ENCODE results near the gene SV2B.

Gene SV2B

GRCh38 chr15:91196768-91197167, 96.7 kb downstream of the SV2B start:
- DNase-seq = no peak

GRCh38 chr15:91199511-91199910, 99.5 kb downstream of the SV2B start:
- no peak for DNase-seq

GRCh38 chr15:91200101-91200754, 100.2 kb downstream of the SV2B start:
- no peak for DNase-seq

- no peak for DNase-seq
Observed at GRCh38 chr15:91202510-91203102, 102.5 kb downstream of the SV2B start.

DNA sequence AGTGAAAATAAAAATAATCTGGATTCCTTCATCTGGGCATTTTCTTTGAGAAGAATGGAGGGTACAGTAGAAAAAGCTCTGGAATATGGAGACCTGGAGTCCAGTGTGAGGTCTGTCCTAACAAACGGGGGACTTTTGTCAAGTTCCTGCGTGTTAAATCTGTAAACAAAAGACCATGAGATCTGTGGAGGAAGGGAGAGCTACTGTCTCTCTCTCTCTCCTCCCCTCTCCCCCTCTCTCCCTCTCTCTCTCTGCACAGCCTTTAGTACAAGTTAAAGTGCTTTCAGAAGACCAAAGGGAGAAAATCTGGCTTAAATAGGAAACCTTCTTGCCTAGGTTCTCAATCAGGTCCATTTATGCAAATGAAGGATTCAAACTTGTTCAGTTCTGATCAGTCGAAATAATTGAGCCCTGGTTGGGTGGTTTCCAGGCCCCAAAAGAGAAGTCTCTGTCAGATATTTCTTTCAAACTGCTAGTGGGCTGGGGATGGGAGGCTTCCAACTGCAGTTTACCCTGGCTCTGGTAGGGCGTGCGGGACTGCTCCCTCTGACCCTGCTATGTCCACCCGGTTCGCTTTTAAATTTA, 103.7 kb downstream of the SV2B start:
- DNase-seq = no peak

DNA sequence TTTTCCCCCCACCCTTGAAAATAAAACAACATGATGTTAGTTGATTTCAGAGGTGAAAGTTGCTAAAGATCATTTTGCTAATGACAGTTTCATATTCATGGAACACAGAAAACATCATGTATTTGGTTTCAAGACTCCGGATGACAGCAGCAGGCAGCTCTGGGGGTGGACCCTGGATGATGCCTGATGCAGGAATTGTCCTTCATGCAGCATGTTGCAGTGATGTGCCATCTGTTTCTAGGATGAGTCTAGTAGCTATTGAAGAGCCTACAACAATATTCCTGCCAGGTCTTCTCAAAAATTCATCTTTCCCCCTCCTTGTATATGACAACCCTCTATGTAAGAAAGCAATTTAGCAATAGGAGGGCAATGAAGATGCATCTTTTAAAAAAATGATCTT, 108.3 kb downstream of the SV2B start:
- DNase-seq = no peak

DNA sequence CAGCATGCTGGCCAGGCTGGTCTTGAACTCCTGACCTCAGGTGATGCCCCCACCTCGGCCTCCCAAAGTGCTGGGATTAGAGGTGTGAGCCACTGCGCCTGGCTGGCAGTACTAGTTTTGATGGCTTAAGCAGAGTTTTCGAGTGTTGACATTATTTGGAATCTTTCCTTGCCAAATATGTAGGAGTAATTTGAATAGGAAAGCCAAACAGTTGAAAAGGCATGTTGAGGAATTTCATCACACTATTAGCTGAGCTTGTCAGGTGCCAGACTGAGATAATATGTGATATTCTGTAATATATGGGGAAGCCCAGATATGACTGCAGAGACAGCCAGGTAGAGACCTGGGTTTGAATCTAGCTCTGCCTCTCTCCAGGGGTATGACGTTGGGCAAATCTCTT, 109.3 kb downstream of the SV2B start:
- DNase-seq = no peak

DNA sequence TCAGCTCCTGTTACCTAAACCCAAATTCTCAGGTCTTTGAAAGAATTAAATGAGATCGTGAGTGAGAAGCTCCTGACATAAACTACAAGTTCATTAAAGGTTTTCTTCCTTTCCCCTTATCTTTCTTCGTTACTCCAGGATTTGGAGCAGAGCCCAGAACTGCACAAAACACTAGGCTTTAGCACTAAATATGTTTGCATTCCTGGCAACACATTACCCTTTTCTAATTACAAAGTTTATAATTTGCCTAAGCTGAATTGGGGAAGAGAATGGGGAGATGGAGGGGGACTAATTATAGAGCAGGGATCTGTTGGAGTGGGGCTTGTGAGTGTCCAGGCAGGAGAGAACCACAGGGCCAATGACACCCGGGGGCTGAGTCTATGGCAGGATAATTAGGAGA, 109.7 kb downstream of the SV2B start:
- no peak for DNase-seq

DNA sequence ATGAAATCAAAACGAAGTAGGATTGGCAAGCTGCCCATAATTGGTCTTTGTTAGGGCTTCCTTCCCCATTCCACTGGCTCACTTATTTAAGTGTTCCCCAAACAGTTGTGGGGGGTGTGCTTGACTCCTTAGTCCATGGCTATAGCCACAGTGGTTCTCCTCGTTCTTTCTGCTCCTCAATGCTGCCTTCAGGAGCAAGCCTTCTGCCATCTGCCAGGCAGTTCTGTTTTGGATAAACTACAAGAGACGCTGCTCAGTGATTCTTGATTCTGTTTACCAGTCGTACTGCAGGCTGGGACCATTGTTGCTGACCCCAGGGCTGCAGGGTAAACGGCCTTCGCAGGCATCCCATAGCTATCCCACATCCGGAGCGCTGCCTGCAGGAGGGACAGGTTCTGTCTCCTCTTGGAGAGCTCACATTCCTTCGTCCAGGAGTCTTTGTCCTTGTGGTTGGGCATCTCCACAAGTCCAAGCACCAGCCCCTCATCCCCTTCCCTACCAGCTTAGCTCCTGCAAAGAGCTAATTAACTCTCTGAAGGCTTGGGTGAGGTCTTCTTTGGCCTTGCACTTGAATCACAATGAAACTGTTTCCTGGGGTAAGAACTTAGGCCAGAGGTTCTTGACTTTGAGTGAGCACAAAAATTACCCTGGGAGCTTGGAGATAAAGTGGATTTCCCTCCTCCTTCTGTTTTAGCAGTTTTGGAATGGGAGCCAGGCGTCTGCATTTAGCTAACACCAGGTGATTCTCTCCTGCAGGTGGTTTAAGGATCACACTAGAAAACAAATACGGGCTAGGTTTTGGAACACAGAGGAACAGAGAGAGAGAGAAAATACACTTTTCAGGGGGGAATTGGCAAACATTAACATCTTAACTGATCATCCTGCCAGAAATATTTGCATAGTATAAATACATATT, 114.9 kb downstream of the SV2B start:
- no peak for DNase-seq

GRCh38 chr15:91216000-91216399, 115.9 kb downstream of the SV2B start:
- no peak for DNase-seq

DNA sequence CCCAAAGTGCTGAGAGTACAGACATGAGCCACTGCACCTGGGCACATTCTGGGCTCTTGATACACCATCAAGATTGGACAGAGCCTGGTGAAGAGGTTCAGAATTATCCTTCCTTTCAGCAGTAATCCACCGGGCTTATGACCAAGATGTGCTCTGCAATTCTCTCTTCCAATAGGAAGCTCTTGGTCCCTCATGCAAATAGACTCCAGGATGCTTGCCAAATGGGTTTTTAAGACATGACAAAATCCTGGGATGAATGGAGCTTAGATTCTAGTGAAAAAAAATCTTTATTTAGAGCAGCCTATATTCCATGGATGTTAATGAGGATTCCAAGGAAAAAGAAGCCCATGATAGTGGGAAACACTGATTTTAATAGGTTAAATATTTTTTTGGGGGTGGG, 119.1 kb downstream of the SV2B start:
- DNase-seq = no peak

- no peak for DNase-seq
Observed at GRCh38 chr15:91222052-91222451, 122.0 kb downstream of the SV2B start.

GRCh38 chr15:91223863-91224262, 123.8 kb downstream of the SV2B start:
- no peak for DNase-seq

DNA sequence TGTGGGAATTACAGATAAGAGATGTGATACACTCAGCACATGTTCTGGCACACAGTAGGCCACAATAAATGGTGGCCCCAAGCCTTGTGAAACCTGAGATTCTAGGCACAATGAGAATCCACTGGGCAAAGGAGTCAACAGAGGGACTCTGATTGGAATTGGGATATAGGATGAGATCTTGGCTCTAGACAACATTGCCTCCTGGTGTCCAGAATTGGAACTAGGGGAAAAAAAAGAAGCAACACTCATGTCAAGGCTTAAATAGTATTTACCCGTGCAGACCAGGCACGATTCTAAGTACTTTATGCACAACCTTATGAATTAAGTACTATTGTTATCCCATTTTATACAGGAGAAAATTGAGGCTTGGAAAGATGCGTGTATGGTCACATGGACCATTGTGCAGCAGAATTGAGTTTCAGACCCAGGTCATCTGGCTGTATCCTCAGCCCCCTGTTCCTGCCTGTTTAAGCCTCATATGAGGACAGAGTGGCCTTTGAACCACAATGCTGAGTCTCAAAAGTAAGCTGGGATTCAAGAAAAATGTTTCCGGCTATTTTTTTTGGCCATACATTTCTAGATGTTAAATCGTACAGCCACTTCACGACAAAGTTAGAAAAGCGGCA, 124.8 kb downstream of the SV2B start:
- DNase-seq = no peak

- DNase-seq = no peak
Observed at GRCh38 chr15:91225741-91226140, 125.7 kb downstream of the SV2B start.

DNA sequence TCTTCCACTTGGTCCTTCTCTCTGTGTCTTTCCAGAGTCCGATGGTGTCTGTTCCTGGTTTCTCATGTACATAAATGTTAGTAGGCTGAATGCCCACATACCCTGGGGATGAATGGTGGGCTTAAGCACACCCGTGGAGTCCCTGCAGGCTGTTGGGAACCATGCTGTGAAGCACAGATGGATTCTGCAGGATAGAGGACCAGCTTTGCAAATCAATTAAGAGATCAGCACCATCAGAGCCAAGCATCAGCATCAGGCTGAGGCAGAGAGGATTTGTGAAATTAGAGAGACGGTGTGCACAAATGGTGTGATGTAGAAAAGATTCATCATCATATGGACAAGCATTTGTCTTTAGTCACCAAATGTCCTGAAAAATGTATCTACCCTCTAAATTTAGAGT, 127.1 kb downstream of the SV2B start:
- DNase-seq = no peak

- no peak for DNase-seq
Observed at GRCh38 chr15:91227766-91228165, 127.7 kb downstream of the SV2B start.

- no peak for DNase-seq
Observed at GRCh38 chr15:91228383-91228782, 128.3 kb downstream of the SV2B start.

DNA sequence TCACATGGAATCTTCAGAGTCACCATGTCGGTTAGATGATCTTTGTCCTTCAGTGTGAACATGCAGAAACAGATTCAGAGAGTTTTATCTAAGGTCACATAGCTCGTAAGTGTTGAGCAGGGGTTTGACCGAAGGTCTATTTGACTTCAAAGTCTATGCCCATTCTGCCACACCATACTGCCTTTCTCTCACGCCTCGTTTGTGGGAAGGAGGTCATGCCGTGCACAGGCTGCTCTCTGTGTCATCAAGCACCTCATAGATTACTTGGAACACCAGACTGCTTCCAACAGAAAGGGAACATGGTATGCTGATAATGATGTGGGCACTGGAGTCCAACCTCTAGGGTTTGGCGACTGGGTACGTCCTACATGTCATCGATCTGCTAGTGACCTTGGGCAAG, 128.8 kb downstream of the SV2B start:
- no peak for DNase-seq

GRCh38 chr15:91231703-91232102, 131.6 kb downstream of the SV2B start:
- no peak for DNase-seq

- no peak for DNase-seq
Observed at GRCh38 chr15:91234759-91235158, 134.7 kb downstream of the SV2B start.

DNA sequence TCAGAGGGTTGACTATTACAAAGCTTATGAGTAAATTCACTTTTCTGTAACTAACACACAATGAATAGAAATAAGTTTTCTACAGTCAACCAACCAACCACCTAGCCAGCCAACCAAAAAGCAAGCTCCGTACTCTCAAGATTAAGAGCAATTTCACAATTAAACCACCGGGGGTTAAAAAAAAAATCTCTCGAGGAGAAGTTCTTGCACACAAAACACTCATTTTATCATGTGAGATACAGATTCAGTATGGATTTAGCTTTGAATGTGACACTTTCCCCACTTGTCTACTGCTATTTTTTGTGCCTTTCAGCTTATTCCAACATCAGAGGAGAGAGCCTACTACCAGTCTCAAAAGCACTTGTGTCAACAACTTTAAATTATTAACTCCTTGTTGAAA, 135.3 kb downstream of the SV2B start:
- no peak for DNase-seq

- DNase-seq = no peak
Observed at GRCh38 chr15:91237445-91237844, 137.4 kb downstream of the SV2B start.

Measured in GDM1 (cell line).